Heart left ventricle (tissue), 13 donors: Measurements from ENCODE around the gene CCDC3.

Source experiments
- CTCF ChIP-seq, 12 donors: fragments of 200-600 bp; sonication (generic) in 4 of 12; IDR thresholded peaks; one replicate each; pipeline versions ENCODE4 v1.5.0 to v1.8.0; 2018 to 2022; ENCODE audit warnings: antibody characterized with exemption in 12 of 12, mild to moderate bottlenecking in 5 of 12
- POLR2A ChIP-seq, 2 donors: fragments of 450-650 bp; IDR thresholded peaks; one replicate each; pipeline ENCODE4 v1.6.1; 2017; ENCODE audit warnings: antibody characterized with exemption in 2 of 2, mild to moderate bottlenecking in 2 of 2, moderate library complexity in 2 of 2
- donor health status: ischemic (EF 13 %, LVEDD 7.1; RV severe dilation, severe dysfunction).
- donor health status: DM: no; HTN: yes; CAD: no.
- donor health status: DM: no; HTN: no; CAD: no.
- donor health status: ischemic (EF 25% LVEDD 6.9; RV normal size, moderate dysfunction).
- donor health status: ischemic (EF 25% LVEDD 5.7; RV mildly dilated, moderate dysfunction).
- donor health status: ischemic (EF 35%, LVEDD 5.7; RV mildly dilated, moderate dysfunction).
- donor health status: nonischemic (EF 11% LVEDD 7.7; RV severe dilation, severe dysfunction).
- donor health status: DM: yes; HTN: yes; CAD: no.
- donor health status: PGD.
- donor health status: ischemic (EF 29% LVEDD 5.4; RV normal size, mild dysfunction).
- donor health status: nonischemic (EF 23%, LVEDD 6.1; RV moderate dilation, normal function).

GRCh38 chr10:12872577-12872976 lies 128.9 kb downstream of the CCDC3 start:
- no peak for TF ChIP-seq POLR2A (IDR thresholded peaks at IDR 0.05)
- TF ChIP-seq CTCF (IDR thresholded peaks at IDR 0.05): no peak
